22Rv1 (cell line): ENCODE results near the gene PLEKHG4B.

Source experiments
- H3K27ac ChIP-seq: fragments of 450-650 bp; 2 replicates; pipeline ENCODE4 v1.5.1; 2017
- ZFX ChIP-seq: fragments of 450-650 bp; IDR thresholded peaks from 2 replicates; pipeline ENCODE4 v1.6.1; 2017; ENCODE audit warnings: antibody characterized with exemption, borderline replicate concordance
- TF ChIP-seq, protein P1 (sequence below): fragments of 450-650 bp; IDR thresholded peaks from 2 replicates; pipeline ENCODE4 v1.5.1; 2017; ENCODE audit warnings: mild to moderate bottlenecking

PLEKHG4B gene

DNA sequence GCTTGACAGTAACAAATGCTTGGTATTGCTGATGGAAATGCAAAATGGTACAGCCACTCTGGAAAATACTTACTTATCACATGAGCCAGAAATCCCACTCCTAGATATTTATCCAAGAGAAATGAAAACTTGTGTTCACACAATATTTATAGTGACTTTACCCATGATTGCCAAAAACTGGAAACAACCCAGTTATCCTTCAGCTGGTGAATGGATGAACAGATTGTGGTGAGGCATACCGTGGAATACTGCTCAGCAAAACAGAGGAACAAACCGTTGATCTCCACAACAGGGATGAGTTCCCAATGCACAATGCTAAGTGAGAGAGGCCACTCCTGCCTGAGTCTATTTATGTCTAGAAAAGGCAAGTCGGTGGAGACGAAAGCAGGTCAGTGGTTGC lies 58.8 kb downstream of the PLEKHG4B start:
- no peak overlapping the region for H3K27ac ChIP-seq
- no peak for TF ChIP-seq ZFX
- TF ChIP-seq, protein P1, sequence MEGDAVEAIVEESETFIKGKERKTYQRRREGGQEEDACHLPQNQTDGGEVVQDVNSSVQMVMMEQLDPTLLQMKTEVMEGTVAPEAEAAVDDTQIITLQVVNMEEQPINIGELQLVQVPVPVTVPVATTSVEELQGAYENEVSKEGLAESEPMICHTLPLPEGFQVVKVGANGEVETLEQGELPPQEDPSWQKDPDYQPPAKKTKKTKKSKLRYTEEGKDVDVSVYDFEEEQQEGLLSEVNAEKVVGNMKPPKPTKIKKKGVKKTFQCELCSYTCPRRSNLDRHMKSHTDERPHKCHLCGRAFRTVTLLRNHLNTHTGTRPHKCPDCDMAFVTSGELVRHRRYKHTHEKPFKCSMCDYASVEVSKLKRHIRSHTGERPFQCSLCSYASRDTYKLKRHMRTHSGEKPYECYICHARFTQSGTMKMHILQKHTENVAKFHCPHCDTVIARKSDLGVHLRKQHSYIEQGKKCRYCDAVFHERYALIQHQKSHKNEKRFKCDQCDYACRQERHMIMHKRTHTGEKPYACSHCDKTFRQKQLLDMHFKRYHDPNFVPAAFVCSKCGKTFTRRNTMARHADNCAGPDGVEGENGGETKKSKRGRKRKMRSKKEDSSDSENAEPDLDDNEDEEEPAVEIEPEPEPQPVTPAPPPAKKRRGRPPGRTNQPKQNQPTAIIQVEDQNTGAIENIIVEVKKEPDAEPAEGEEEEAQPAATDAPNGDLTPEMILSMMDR, result no peak

DNA sequence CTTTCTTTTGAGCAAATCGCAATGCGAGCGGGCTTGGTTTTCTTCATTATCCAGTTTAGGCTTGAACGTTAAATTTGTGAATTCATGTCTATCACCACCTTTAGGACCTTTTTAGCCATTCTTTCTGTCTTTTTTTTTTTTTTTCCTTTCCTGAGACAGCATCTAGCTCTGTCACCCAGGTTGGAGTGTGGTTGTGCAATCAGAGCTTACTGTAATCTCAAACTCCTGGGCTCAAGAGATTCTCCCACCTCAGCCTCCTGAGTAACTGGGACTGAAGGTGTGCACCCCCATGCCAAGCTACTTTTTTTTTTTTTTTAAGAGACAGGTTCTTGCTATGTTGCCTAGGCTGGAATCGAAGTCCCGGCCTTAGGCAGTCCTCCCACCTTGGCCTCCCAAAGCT lies 60.1 kb downstream of the PLEKHG4B start:
- H3K27ac ChIP-seq, result no peak overlapping the region
- TF ChIP-seq, protein P1, result no peak
- TF ChIP-seq ZFX, result no peak

DNA sequence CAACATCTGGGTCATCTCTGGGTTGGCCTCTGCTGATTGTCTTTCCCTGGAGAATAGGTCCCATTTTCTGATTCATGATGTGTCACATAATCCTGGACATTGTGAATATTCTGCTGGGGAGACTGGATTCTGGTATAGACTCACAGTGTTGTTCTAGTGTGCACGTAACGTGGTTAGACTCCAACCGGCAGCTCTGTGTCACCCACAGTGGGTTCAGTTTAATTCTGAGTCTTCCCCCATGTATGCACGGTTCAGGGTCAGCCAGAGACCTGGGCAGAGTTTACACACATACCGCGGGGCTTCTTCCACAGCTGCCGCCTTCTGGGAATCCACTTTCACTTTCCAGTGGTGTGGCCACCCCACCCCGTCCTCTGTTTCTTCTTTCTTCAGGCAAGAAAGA lies 61.3 kb downstream of the PLEKHG4B start:
- TF ChIP-seq ZFX, result no peak
- TF ChIP-seq, protein P1, result no peak
- H3K27ac ChIP-seq, result no peak overlapping the region

DNA sequence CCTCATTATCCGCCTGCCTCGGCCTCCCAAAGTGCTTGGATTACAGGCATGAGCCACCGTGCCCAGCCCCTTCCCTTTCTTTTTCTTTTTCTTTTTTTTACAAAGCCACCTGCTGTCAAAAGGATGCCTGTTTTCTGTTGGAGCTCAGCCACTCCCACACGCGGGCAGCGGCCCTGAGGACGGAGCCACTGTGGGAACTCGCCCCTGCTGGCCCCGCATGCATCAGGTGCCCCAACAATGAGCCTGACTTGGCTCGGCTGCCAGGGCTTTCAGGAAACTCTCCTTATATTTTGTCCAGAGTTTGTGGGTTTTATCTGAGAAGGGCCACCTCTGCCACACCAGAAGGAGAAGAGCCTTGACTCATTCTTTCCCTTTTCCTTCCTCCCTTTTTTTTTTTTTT lies 62.3 kb downstream of the PLEKHG4B start:
- H3K27ac ChIP-seq, result no peak overlapping the region
- TF ChIP-seq, protein P1, result no peak

DNA sequence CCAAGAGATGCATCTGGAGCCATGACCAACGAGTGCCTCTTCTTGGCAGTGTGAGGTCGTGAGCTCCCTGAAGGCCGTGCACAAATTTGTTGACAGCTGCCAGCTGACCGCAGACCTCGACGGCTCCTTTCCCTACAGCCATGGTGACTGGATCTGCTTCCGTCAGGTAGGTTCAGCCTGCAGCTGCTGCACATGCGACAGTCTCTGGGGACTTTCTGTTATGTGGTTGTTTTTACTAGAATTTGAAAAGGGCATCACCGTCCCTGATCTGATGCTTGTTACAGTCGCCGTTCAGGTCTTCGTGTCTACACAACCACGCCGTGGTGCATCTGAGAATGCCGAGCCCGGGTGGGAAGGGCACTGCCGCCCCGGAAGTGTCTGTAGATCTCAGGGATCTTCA lies 62.9 kb downstream of the PLEKHG4B start:
- no peak overlapping the region for H3K27ac ChIP-seq
- TF ChIP-seq ZFX, result no peak
- TF ChIP-seq, protein P1, result no peak

DNA sequence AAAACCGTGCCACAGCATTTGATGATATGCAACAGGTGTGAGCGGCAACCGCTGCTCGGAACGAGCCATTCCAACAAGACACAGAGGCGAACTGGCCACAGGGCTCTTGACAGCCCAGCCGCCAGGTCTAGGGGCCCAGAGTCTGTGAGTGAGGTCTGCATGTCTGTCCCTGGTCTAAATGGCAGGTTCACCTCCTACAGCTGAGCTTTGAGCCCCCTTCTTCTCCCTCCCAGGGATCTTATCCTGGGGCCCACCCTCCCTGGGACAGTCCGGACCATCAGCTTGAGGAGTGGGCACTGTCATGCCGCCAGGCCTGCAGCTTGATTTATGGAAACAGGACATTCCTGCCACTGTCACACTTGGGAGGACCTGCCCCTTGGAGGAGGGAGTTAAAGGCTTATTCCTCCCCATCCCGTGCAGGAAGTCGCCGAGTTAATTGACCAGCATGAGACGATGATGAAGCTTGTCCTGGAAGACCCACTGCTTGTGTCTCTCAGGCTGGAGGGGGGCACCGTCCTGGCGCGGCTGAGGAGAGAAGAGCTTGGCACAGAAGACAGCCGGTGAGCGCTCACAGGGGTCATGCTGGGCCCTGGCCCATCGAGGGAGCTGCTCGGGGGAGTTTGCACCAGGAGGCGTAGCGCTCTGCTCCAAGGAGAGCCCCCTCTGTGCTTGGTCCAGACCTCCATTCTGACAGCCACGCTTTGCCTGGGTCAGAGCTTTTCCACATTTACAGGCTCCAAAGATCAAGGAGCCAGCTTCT lies 63.9 kb downstream of the PLEKHG4B start:
- H3K27ac ChIP-seq, result no peak overlapping the region
- no peak for TF ChIP-seq ZFX
- TF ChIP-seq, protein P1, result no peak

DNA sequence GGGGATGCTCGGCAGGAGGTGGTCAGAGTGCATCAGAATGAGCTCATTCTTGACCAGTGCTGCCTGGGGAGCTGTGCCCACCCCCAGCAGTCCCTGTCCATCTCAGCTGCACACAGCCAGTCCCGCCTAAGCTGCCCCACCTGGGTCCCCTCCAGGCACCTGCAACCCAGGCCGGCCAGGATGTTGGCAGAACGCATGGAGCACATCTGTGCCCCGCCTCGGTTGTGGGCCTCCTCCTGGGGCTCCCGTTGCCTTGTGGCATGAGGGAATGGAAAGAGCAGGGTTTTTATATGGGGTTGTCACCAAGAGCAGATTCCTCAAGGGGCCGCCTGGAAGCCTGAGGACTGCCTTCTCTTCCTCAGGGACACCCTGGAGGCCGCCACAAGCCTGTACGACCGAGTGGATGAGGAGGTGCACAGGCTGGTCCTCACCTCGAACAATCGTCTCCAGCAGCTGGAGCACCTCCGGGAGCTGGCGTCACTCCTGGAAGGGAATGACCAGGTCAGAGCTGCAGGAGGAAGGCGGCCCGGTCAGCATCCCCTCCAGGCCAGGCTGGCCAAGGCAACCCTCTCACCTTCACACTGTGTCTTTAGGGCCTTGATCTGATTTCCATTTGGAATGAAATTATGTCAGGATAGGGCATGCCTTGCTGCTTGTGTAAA lies 64.6 kb downstream of the PLEKHG4B start:
- TF ChIP-seq ZFX, result no peak
- TF ChIP-seq, protein P1, result no peak
- no peak overlapping the region for H3K27ac ChIP-seq
